ENCODE measurements around the gene HSD17B7.
"Not testable (repeated sequence)": the region's sequence is repeated elsewhere in the genome, so short reads cannot be mapped to it uniquely, and the experiment has no call there.

HSD17B7 gene

DNA sequence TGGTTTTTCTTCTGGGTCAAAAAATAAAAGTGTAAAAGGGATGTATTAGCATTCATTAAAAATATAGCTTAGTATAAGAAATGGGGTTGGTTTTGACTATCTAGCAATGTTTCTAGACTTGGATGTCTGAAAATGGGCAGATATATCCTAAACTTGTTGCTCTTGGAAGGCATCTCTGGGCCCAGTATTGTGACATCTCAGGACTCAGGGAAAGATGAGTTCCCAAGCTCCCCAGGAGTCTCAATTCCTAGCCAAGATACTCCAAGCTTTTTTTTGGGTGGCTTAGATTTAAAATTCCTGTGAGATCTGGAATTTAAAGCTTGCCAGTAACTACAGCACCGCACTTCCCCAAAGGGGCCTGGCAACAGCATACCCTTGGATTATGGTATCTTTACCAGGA lies 11.5 kb upstream of the HSD17B7 start:
- Histone ChIP-seq H3K9ac (ENCODE audit: low read length) (no peak overlapping the region), H3K27me3 (ENCODE audit: control insufficient read depth, insufficient read depth, low read length) (no peaks in the 10 kb centered on the region), H3K27ac (ENCODE audit: low read depth, low read length) (no peak overlapping the region), H3K4me1 (ENCODE audit: control insufficient read depth, insufficient read depth, low read length) (no peaks in the 10 kb centered on the region), H3K4me3 (ENCODE audit: low read length) (no peak overlapping the region), H3K36me3 (ENCODE audit: control insufficient read depth, insufficient read depth, low read length) (peaks cover 11% of the 10 kb centered on the region)

DNA sequence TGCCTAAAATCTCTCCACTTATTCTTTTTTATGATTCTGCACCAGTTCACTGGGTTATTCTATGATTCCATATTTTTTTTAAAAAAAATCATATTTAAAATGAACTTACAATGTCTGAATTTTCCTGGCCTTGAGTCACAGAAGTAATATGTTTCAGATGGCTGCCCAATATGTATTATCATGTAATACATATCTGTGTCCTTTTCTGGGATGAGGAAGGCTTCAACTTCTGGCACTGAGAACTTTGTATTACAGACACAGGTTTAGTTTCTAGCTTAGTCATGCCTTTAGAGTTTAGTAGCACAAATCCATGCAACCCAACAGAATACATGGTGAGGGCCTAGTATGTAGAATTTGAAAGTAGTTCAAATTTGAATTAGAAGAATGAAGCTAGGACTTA lies 7.8 kb upstream of the HSD17B7 start:
- Histone ChIP-seq H3K27me3 (ENCODE audit: control insufficient read depth, insufficient read depth, low read length) (no peaks in the 10 kb centered on the region), H3K4me1 (ENCODE audit: control insufficient read depth, insufficient read depth, low read length) (no peaks in the 10 kb centered on the region), H3K9ac (ENCODE audit: low read length) (no peak overlapping the region), H3K36me3 (ENCODE audit: control insufficient read depth, insufficient read depth, low read length) (peaks cover 11% of the 10 kb centered on the region), H3K4me3 (ENCODE audit: low read length) (no peak overlapping the region), H3K27ac (ENCODE audit: low read depth, low read length) (no peak overlapping the region)

DNA sequence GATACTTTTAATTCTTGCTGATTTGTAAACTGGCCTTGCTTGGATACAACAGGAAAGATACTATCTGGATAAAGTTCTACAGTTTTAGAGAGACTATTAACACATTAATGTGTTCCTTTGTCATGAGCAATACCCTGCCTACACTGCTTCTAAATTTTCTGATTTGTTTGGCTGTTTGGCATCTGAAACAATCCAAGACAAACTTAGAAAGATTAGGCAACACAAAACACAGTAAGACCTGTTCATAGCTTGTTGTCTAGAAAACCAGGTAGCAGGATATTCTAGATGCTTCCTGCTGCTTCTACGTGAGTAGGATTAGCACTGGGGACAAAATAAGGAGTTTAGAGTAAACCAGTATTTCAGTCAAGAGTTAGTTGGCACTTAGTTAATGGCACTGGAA lies 5.6 kb upstream of the HSD17B7 start:
- not testable (repeated sequence) for H3K36me3 ChIP-seq (ENCODE audit: control insufficient read depth, insufficient read depth, low read length); H3K4me1 ChIP-seq (ENCODE audit: control insufficient read depth, insufficient read depth, low read length); H3K27me3 ChIP-seq (ENCODE audit: control insufficient read depth, insufficient read depth, low read length); H3K4me3 ChIP-seq (ENCODE audit: low read length); H3K9ac ChIP-seq (ENCODE audit: low read length); H3K27ac ChIP-seq (ENCODE audit: low read depth, low read length)

DNA sequence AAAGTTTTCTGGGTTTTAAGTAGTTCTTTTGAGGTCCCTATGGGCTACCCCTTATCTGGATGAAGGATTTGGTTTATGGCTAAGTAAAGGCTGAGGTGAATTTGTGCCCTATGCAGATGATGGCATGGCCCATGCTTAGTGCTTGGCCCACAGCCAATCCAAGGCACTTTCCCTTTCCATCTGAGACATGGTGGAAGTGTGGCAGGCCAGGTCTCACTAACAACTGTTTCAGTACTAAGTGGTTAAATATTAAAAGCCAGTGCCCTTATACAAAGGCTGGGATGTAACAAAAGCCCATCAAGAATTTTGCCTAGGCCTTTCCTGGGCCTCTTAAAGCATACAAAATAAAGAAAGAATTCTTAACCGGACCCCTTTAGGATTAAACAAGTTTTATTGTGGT lies 1.7 kb upstream of the HSD17B7 start:
- not testable (repeated sequence) for H3K36me3 ChIP-seq (ENCODE audit: control insufficient read depth, insufficient read depth, low read length); H3K27ac ChIP-seq (ENCODE audit: low read depth, low read length); H3K27me3 ChIP-seq (ENCODE audit: control insufficient read depth, insufficient read depth, low read length); H3K4me1 ChIP-seq (ENCODE audit: control insufficient read depth, insufficient read depth, low read length); H3K9ac ChIP-seq (ENCODE audit: low read length); H3K4me3 ChIP-seq (ENCODE audit: low read length)

DNA sequence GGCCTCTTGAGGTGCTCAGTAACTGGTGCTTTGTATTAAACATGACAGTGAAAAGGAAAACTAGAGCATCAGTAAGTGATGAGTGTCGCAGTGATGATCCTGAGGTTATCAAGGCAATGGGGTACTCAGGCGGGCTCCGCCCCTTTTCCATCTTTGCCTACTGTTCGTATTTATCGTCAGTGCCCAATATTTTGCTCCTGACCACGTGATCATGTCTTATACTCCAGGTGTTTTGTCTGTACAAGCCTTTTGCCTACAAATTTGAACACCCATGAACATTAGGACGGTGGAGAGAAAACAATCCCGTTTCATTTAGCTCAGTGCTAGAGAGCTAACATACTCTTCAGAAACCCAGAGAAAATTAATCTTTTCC lies 469 bp downstream of the HSD17B7 start:
- H3K4me3 ChIP-seq (ENCODE audit: low read length), result peak overlapping the region; percentile 70

DNA sequence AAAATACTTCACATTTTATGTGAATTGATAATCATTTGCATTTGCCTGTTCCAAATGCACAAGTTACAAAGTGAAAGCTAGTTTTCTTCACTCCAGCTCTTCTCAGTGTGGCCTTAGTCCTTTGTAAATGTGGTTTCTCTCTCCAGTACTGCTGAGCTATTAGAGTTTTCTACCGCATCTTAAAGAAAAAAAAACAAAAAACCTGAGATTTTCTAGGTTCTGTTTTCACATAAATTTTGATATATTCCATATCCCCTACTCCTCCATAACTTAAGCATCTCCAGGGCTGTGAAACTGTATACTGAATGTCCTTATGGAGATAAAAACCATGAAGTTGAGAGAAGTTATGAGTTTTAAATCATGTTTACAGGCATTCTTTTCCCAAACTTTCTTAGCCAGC lies 3.8 kb downstream of the HSD17B7 start:
- not testable (repeated sequence) for H3K36me3 ChIP-seq (ENCODE audit: control insufficient read depth, insufficient read depth, low read length); H3K9ac ChIP-seq (ENCODE audit: low read length); H3K27me3 ChIP-seq (ENCODE audit: control insufficient read depth, insufficient read depth, low read length); H3K4me3 ChIP-seq (ENCODE audit: low read length); H3K4me1 ChIP-seq (ENCODE audit: control insufficient read depth, insufficient read depth, low read length)
- peak overlapping the region; percentile 45 for H3K27ac ChIP-seq (ENCODE audit: low read depth, low read length)

More for the DNA sequence above, 469 bp downstream of the HSD17B7 start:
- not testable (repeated sequence) for H3K36me3 ChIP-seq (ENCODE audit: control insufficient read depth, insufficient read depth, low read length); H3K4me1 ChIP-seq (ENCODE audit: control insufficient read depth, insufficient read depth, low read length); H3K9ac ChIP-seq (ENCODE audit: low read length); H3K27me3 ChIP-seq (ENCODE audit: control insufficient read depth, insufficient read depth, low read length)
- peak overlapping the region; percentile 51 for H3K27ac ChIP-seq (ENCODE audit: low read depth, low read length)

DNA sequence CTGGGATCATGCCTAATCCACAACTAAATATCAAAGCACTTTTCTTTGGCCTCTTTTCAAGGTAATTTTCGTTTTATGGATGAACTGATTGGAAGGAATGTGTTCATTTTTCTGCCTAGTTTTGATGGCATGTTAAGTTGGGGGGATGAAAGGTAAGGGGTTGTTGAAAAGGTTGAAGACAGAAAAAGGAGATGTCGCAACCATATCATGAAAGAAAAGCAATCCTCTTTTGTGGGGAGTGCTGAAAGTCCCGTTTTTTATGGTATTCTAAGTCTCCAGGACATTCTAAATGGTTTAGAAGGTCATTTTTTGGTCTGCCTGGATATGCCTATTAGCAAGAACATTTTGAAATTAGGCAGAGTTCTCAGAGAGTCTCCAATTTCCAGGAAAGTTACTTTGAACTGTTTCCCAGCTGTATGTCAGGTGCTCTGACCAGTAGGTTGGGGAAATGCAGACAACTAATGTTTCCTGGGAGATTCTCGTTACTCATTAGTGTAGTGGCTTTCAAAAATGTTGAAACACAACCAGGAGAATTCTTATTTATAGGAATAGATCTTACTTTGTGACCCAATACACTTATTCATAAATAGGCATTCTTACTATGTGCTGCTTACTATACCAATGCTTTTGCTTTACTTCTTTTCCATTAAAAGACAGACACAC lies 6.2 kb downstream of the HSD17B7 start:
- H3K36me3 ChIP-seq (ENCODE audit: control insufficient read depth, insufficient read depth, low read length); H3K27ac ChIP-seq (ENCODE audit: low read depth, low read length): not testable (repeated sequence)

DNA sequence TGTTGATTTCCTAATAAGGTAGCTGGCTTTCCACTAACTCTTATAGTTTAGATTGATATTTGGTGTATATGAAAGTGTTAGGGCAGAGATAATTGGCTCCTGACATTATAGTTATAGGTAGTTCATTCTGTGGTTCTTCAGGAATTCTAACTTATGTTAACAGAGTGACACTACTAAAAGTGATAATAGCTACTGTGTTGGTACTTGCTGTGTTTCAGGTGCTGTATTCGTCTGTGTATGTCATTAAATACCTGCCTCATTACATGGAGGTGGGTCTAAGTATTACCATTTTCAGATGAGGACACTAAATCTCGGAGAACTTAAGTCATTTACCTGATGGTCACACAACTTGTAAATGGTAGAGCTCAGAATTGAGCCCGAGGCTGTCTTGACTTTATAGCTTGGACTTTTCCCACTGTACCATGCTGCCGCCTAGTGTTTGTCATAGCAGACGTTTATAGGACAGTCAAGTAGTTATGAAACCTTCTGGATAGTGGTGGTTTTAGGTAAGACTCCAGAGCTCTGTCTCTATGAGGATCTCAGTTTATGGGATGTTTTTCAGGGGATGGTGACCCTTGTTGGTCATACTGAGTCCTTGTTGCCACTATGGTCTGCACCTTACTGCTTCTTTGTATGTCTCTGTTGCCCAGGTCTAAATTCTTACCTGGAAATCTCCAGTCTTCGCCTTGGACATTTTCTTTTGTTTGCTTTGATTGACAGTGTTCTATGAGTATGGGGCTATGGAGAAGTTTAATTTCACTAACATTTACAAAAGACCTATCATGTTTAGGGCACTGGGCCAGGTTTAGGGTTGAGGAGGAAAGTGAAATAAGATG lies 9.7 kb downstream of the HSD17B7 start:
- not testable (repeated sequence) for H3K4me3 ChIP-seq (ENCODE audit: low read length); H3K27ac ChIP-seq (ENCODE audit: low read depth, low read length); H3K9ac ChIP-seq (ENCODE audit: low read length); H3K27me3 ChIP-seq (ENCODE audit: control insufficient read depth, insufficient read depth, low read length); H3K4me1 ChIP-seq (ENCODE audit: control insufficient read depth, insufficient read depth, low read length); H3K36me3 ChIP-seq (ENCODE audit: control insufficient read depth, insufficient read depth, low read length)

More for the DNA sequence above, 6.2 kb downstream of the HSD17B7 start:
- H3K27me3 ChIP-seq (ENCODE audit: control insufficient read depth, insufficient read depth, low read length); H3K9ac ChIP-seq (ENCODE audit: low read length); H3K4me3 ChIP-seq (ENCODE audit: low read length); H3K4me1 ChIP-seq (ENCODE audit: control insufficient read depth, insufficient read depth, low read length): not testable (repeated sequence)

DNA sequence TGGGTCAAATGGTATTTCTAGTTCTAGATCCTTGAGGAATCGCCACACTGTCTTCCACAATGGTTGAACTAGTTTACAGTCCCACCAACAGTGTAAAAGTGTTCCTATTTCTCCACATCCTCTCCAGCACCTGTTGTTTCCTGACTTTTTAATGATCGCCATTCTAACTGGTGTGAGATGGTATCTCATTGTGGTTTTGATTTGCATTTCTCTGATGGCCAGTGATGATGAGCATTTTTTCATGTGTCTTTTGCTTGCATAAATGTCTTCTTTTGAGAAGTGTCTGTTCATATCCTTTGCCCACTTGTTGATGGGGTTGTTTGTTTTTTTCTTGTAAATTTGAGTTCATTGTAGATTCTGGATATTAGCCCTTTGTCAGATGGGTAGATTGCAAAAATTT lies 17.0 kb downstream of the HSD17B7 start:
- H3K27me3 ChIP-seq (ENCODE audit: control insufficient read depth, insufficient read depth, low read length); H3K4me1 ChIP-seq (ENCODE audit: control insufficient read depth, insufficient read depth, low read length); H3K4me3 ChIP-seq (ENCODE audit: low read length); H3K9ac ChIP-seq (ENCODE audit: low read length); H3K27ac ChIP-seq (ENCODE audit: low read depth, low read length); H3K36me3 ChIP-seq (ENCODE audit: control insufficient read depth, insufficient read depth, low read length): not testable (repeated sequence)

DNA sequence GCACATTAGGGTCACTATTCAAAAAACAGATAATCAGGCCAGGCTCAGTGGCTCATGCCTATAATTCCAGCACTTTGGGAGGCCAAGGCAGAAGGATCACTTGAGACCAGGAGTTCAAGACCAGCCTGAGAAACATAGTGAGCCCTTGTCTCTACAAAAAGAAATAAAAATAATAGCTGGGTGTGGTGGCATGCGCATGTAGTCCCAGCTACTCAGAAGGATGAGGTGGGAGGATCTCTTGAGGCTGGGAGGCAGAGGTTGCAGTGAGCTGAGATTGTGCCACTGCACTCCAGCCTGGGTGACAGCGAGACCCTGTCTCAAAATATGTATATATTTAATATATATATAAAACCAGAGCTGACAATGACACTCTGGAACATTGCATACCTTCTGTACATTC lies 21.9 kb downstream of the HSD17B7 start:
- not testable (repeated sequence) for H3K9ac ChIP-seq (ENCODE audit: low read length); H3K36me3 ChIP-seq (ENCODE audit: control insufficient read depth, insufficient read depth, low read length); H3K27me3 ChIP-seq (ENCODE audit: control insufficient read depth, insufficient read depth, low read length); H3K4me3 ChIP-seq (ENCODE audit: low read length); H3K27ac ChIP-seq (ENCODE audit: low read depth, low read length); H3K4me1 ChIP-seq (ENCODE audit: control insufficient read depth, insufficient read depth, low read length)

DNA sequence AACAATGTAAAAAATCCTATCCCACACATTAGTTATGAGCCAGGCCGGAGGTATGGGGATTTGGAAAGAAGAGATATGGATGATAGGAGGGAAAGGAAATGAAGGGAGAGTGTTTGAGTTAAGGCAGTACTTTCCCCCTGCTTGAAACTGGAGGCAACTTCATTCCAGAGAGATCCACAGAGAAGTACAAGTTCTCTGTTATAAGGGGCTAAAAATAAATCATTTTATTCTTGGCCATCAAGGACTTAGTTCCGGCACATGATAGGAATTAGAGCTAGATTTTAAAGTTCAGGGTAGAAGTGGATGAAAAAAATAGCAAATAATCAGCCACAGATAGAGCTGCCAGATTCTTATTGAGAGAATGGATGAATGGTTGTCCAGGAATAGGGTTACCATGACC lies 27.6 kb downstream of the HSD17B7 start:
- H3K36me3 ChIP-seq (ENCODE audit: control insufficient read depth, insufficient read depth, low read length), result not testable (repeated sequence)

DNA sequence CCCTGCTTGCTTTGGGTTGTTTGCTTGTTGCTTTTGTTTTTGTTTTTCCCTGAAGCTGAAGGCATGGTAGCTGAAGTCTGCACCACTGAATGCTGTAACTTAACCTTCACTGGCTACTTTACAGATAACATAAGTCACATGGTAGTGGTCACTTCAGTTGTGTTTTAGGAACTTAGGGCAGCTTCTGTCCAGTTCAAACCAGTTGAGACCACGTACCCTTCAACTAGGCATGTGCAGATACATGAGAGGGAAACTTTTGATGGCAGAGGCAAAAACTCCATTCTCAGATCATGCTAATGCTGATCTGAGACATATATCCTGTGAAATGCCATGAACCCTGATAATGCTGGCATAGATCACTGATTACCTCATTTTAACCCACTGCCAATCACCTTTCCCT lies 28.2 kb downstream of the HSD17B7 start:
- not testable (repeated sequence) for H3K9ac ChIP-seq (ENCODE audit: low read length); H3K4me3 ChIP-seq (ENCODE audit: low read length); H3K27ac ChIP-seq (ENCODE audit: low read depth, low read length); H3K36me3 ChIP-seq (ENCODE audit: control insufficient read depth, insufficient read depth, low read length); H3K27me3 ChIP-seq (ENCODE audit: control insufficient read depth, insufficient read depth, low read length); H3K4me1 ChIP-seq (ENCODE audit: control insufficient read depth, insufficient read depth, low read length)

More for the DNA sequence above, 27.6 kb downstream of the HSD17B7 start:
- not testable (repeated sequence) for H3K4me1 ChIP-seq (ENCODE audit: control insufficient read depth, insufficient read depth, low read length); H3K27me3 ChIP-seq (ENCODE audit: control insufficient read depth, insufficient read depth, low read length); H3K27ac ChIP-seq (ENCODE audit: low read depth, low read length); H3K9ac ChIP-seq (ENCODE audit: low read length); H3K4me3 ChIP-seq (ENCODE audit: low read length)
